HG02642 (cell line): ENCODE results near the gene CLDN9.

Experiments
- ATAC-seq: cut with Tn5 transposase; IDR thresholded peaks from one replicate; pipeline ENCODE4 v1.9.1; 2021; ENCODE audit warnings: mild to moderate bottlenecking; ENCODE audit not compliant: unreplicated experiment, poor library complexity

Gene CLDN9

GRCh38 chr16:2973605-2974318 lies 39.0 kb upstream of the CLDN9 start:
- no peak for ATAC-seq

GRCh38 chr16:2974319-2975056 lies 38.2 kb upstream of the CLDN9 start:
- ATAC-seq: no peak

- no peak for ATAC-seq
These were observed 37.4 kb upstream of the CLDN9 start for GRCh38 chr16:2975161-2975795.

- ATAC-seq: no peak
These were observed 36.5 kb upstream of the CLDN9 start for GRCh38 chr16:2976201-2976600.

- no peak for ATAC-seq
These were observed 36.0 kb upstream of the CLDN9 start for GRCh38 chr16:2976673-2977072.

GRCh38 chr16:2977440-2977839 lies 35.3 kb upstream of the CLDN9 start:
- ATAC-seq: no peak

- ATAC-seq: no peak
These were observed 33.0 kb upstream of the CLDN9 start for GRCh38 chr16:2979669-2980226.

- ATAC-seq: peak; percentile 75
These were observed 32.2 kb upstream of the CLDN9 start, which contains the start of gene PKMYT1 for GRCh38 chr16:2980227-2981176. TSS of gene PKMYT1 (minus strand) at chr16:2980446. CDS start at chr16:2979657, 789 bp downstream.

- ATAC-seq: no peak
These were observed 31.4 kb upstream of the CLDN9 start for GRCh38 chr16:2981177-2981898.

- ATAC-seq: no peak
These were observed 30.8 kb upstream of the CLDN9 start for GRCh38 chr16:2981899-2982250.

- ATAC-seq: no peak
These were observed 30.3 kb upstream of the CLDN9 start for GRCh38 chr16:2982402-2982801.

GRCh38 chr16:2983706-2984136 lies 29.0 kb upstream of the CLDN9 start:
- ATAC-seq: peak; percentile 36

- no peak for ATAC-seq
These were observed 27.3 kb upstream of the CLDN9 start for GRCh38 chr16:2985462-2985861.

- ATAC-seq: no peak
These were observed 26.8 kb upstream of the CLDN9 start for GRCh38 chr16:2985893-2986355.

- ATAC-seq: no peak
These were observed 26.0 kb upstream of the CLDN9 start for GRCh38 chr16:2986623-2987188.

- no peak for ATAC-seq
These were observed 25.4 kb upstream of the CLDN9 start for GRCh38 chr16:2987286-2987685.

- ATAC-seq: no peak
These were observed 24.9 kb upstream of the CLDN9 start for GRCh38 chr16:2987833-2988232.

- ATAC-seq: no peak
These were observed 24.1 kb upstream of the CLDN9 start for GRCh38 chr16:2988590-2989099.

- no peak for ATAC-seq
These were observed 21.8 kb upstream of the CLDN9 start for GRCh38 chr16:2990891-2991290.
